WTC11 (cell line): ENCODE results near the gene HSPA1B.

Source experiments
- CBFB ChIP-seq: sonication (generic); formaldehyde crosslinking; IDR thresholded peaks from 2 replicates; pipeline ENCODE4 v1.8.1; 2022; ENCODE audit warnings: mild to moderate bottlenecking, low read depth, missing genetic modification reagents
- CTCF ChIP-seq: fragments of 200-600 bp; IDR thresholded peaks from 2 replicates; pipeline ENCODE4 v1.8.0; 2022; ENCODE audit warnings: antibody characterized with exemption
- EMX1 ChIP-seq: fragments of 250-450 bp; sonication (Bioruptor Pico); IDR thresholded peaks from 2 replicates; pipeline ENCODE4 v1.8.0; 2021; ENCODE audit warnings: mild to moderate bottlenecking
- NR3C1 ChIP-seq: sonication (generic); formaldehyde crosslinking; conservative IDR thresholded peaks from 2 replicates; pipeline ENCODE4 v1.8.1; 2023; ENCODE audit warnings: low read depth, mild to moderate bottlenecking, missing genetic modification reagents
- TP53 ChIP-seq: sonication (generic); formaldehyde crosslinking; IDR thresholded peaks from 2 replicates; pipeline ENCODE4 v1.8.1; 2023; ENCODE audit warnings: mild to moderate bottlenecking, missing genetic modification reagents
- USF2 ChIP-seq: sonication (generic); formaldehyde crosslinking; IDR thresholded peaks from 2 replicates; pipeline ENCODE4 v1.8.1; 2023; ENCODE audit warnings: mild to moderate bottlenecking, missing genetic modification reagents, moderate library complexity
- ZNF416 ChIP-seq: fragments of 250-450 bp; sonication (Bioruptor Pico); IDR thresholded peaks from 2 replicates; pipeline ENCODE4 v1.9.0; 2021; ENCODE audit warnings: mild to moderate bottlenecking, inconsistent platforms
- TF ChIP-seq, protein P1 (sequence below): sonication (generic); formaldehyde crosslinking; IDR thresholded peaks from 2 replicates; pipeline ENCODE4 v1.8.1; 2023; ENCODE audit warnings: mild to moderate bottlenecking, missing genetic modification reagents

DNA sequence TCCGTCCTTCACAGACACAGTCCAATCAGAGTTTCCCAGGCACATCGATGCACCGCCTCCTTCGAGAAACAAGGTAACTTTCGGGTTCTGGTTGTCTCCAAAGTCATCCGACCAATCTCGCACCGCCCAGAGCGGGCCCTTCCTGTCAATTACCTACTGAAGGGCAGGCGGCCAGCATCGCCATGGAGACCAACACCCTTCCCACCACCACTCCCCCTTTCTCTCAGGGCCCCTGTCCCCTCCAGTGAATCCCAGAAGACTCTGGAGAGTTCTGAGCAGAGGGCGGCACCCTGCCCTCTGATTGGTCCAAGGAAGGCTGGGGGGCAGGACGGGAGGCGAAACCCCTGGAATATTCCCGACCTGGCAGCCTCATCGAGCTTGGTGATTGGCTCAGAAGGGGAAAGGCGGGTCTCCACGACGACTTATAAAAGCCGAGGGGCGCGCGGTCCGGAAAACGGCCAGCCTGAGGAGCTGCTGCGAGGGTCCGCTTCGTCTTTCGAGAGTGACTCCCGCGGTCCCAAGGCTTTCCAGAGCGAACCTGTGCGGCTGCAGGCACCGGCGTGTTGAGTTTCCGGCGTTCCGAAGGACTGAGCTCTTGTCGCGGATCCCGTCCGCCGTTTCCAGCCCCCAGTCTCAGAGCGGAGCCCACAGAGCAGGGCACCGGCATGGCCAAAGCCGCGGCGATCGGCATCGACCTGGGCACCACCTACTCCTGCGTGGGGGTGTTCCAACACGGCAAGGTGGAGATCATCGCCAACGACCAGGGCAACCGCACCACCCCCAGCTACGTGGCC lies at the start of gene HSPA1B:
- no peak for TF ChIP-seq CTCF
- no peak for TF ChIP-seq USF2 (CRISPR knock-in tag)
- TF ChIP-seq NR3C1 (CRISPR knock-in tag), result no peak
- TF ChIP-seq ZNF416 (CRISPR knock-in tag), result peak; percentile 61; the same call in 1 of the 2 replicates
- TF ChIP-seq EMX1, result no peak
- TF ChIP-seq TP53, result no peak
- TF ChIP-seq CBFB (CRISPR knock-in tag), result no peak
- TF ChIP-seq, protein P1, sequence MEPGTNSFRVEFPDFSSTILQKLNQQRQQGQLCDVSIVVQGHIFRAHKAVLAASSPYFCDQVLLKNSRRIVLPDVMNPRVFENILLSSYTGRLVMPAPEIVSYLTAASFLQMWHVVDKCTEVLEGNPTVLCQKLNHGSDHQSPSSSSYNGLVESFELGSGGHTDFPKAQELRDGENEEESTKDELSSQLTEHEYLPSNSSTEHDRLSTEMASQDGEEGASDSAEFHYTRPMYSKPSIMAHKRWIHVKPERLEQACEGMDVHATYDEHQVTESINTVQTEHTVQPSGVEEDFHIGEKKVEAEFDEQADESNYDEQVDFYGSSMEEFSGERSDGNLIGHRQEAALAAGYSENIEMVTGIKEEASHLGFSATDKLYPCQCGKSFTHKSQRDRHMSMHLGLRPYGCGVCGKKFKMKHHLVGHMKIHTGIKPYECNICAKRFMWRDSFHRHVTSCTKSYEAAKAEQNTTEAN (CRISPR knock-in tag), result no peak
